SK-N-SH (cell line): Measurements from ENCODE around the gene ADNP2.

ENCODE experiments used
- CHD2 ChIP-seq: fragments of 150-350 bp; IDR thresholded peaks from 2 replicates; pipeline ENCODE4 v1.6.1; 2018; ENCODE audit warnings: low read length; ENCODE audit not compliant: partially characterized antibody
- CTCF ChIP-seq: fragments of 200-600 bp; sonication (generic); IDR thresholded peaks from 2 replicates; pipeline ENCODE4 v1.6.1; 2017; ENCODE audit warnings: antibody characterized with exemption, mild to moderate bottlenecking, moderate library complexity
- EZH2phosphoT487 ChIP-seq: fragments of 200-600 bp; sonication (generic); IDR thresholded peaks from 2 replicates; pipeline ENCODE4 v1.6.1; 2017; ENCODE audit warnings: low read depth, mixed run types, mild to moderate bottlenecking, antibody characterized with exemption, moderate library complexity, borderline replicate concordance
- JUND ChIP-seq: IDR thresholded peaks from 2 replicates; pipeline ENCODE4 v1.4.0; 2012
- MXI1 ChIP-seq: IDR thresholded peaks from 2 replicates; pipeline ENCODE4 v1.6.1; 2012; ENCODE audit warnings: mild to moderate bottlenecking, low read depth, low read length, improper control_type of control experiment
- NFIC ChIP-seq: IDR thresholded peaks from 2 replicates; pipeline ENCODE4 v1.4.0; 2012; ENCODE audit warnings: borderline replicate concordance
- RAD21 ChIP-seq: IDR thresholded peaks from 2 replicates; pipeline ENCODE4 v1.6.1; 2012; ENCODE audit warnings: mild to moderate bottlenecking, low read length
- RCOR1 ChIP-seq: fragments of 150-350 bp; IDR thresholded peaks from 2 replicates; pipeline ENCODE4 v1.6.1; 2017; ENCODE audit warnings: antibody characterized with exemption, low read length
- RFX5 ChIP-seq: IDR thresholded peaks from 2 replicates; pipeline ENCODE4 v1.6.1; 2012; ENCODE audit warnings: mild to moderate bottlenecking, improper control_type of control experiment, low read length
- USF1 ChIP-seq: IDR thresholded peaks from 2 replicates; pipeline ENCODE4 v1.4.0; 2012; ENCODE audit warnings: low read depth, borderline replicate concordance
- USF2 ChIP-seq: fragments of 150-350 bp; IDR thresholded peaks from 2 replicates; pipeline ENCODE4 v1.6.1; 2017; ENCODE audit warnings: antibody characterized with exemption, low read length, low read depth, borderline replicate concordance
- YY1 ChIP-seq: IDR thresholded peaks from 2 replicates; pipeline ENCODE4 v1.4.0; 2012; ENCODE audit warnings: low read depth, mild to moderate bottlenecking
- TF ChIP-seq, protein P1 (sequence below): IDR thresholded peaks from 2 replicates; pipeline ENCODE4 v1.6.1; 2012; ENCODE audit warnings: mild to moderate bottlenecking, low read depth, low read length, moderate library complexity
- TF ChIP-seq, protein P2 (sequence below): IDR thresholded peaks from 2 replicates; pipeline ENCODE4 v1.4.0; 2012; ENCODE audit warnings: low read depth

GRCh38 chr18:80154293-80154692 is 45.2 kb downstream of the ADNP2 start:
- TF ChIP-seq JUND (no peak), EZH2phosphoT487 (no peak), CTCF (peak; percentile 50), RFX5 (no peak), RAD21 (peak; percentile 31), RCOR1 (no peak), USF1 (no peak), USF2 (no peak), YY1 (no peak), CHD2 (no peak), MXI1 (no peak), NFIC (no peak)
- TF ChIP-seq, protein P1, sequence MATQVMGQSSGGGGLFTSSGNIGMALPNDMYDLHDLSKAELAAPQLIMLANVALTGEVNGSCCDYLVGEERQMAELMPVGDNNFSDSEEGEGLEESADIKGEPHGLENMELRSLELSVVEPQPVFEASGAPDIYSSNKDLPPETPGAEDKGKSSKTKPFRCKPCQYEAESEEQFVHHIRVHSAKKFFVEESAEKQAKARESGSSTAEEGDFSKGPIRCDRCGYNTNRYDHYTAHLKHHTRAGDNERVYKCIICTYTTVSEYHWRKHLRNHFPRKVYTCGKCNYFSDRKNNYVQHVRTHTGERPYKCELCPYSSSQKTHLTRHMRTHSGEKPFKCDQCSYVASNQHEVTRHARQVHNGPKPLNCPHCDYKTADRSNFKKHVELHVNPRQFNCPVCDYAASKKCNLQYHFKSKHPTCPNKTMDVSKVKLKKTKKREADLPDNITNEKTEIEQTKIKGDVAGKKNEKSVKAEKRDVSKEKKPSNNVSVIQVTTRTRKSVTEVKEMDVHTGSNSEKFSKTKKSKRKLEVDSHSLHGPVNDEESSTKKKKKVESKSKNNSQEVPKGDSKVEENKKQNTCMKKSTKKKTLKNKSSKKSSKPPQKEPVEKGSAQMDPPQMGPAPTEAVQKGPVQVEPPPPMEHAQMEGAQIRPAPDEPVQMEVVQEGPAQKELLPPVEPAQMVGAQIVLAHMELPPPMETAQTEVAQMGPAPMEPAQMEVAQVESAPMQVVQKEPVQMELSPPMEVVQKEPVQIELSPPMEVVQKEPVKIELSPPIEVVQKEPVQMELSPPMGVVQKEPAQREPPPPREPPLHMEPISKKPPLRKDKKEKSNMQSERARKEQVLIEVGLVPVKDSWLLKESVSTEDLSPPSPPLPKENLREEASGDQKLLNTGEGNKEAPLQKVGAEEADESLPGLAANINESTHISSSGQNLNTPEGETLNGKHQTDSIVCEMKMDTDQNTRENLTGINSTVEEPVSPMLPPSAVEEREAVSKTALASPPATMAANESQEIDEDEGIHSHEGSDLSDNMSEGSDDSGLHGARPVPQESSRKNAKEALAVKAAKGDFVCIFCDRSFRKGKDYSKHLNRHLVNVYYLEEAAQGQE: no peak
- TF ChIP-seq, protein P2, sequence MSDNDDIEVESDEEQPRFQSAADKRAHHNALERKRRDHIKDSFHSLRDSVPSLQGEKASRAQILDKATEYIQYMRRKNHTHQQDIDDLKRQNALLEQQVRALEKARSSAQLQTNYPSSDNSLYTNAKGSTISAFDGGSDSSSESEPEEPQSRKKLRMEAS: no peak
